Fibroblast of lung (primary cell): ENCODE data around the gene GMPR. TPM values are rescaled to one million over a fixed set of nuclear protein-coding genes. Genes with fewer than 3 reads are reported as not detected.

ENCODE experiments used
- DNase-seq, 2 donors: peaks; one replicate each; pipeline versions ENCODE4 v3.0.0 to v3.0.0-alpha.2; 2010; ENCODE audit warnings: low read depth in 2 of 2
- H2AFZ ChIP-seq: 2 replicates; pipeline ENCODE4 v1.5.1; 2012; ENCODE audit warnings: low read length, control low read depth, inconsistent platforms
- H3K27ac ChIP-seq: 2 replicates; pipeline ENCODE4 v1.5.1; 2011; ENCODE audit warnings: low read length, control low read depth; ENCODE audit not compliant: insufficient read depth
- H3K27me3 ChIP-seq: 2 replicates; pipeline ENCODE4 v1.5.1; 2011; ENCODE audit warnings: mild to moderate bottlenecking, low read length; ENCODE audit not compliant: control insufficient read depth, insufficient read depth
- H3K36me3 ChIP-seq: 2 replicates; pipeline ENCODE4 v1.5.1; 2011; ENCODE audit warnings: low read length; ENCODE audit not compliant: control insufficient read depth, insufficient read depth
- H3K4me1 ChIP-seq: 2 replicates; pipeline ENCODE4 v1.5.1; 2011; ENCODE audit warnings: low read length; ENCODE audit not compliant: control insufficient read depth, insufficient read depth; ENCODE audit errors: extremely low read depth
- H3K4me2 ChIP-seq: 2 replicates; pipeline ENCODE4 v1.5.1; 2011; ENCODE audit warnings: low read length, control low read depth; ENCODE audit not compliant: insufficient read depth; ENCODE audit errors: extremely low read depth
- H3K4me3 ChIP-seq, 4 experiments: fragments of 200-600 bp in 1 of 4; sonication (generic) in 1 of 4; replicated peaks in 1 of 4; 2 replicates each; pipeline ENCODE4 v1.5.1; 2011 to 2016; ENCODE audit warnings: low read length in 4 of 4, low read depth in 3 of 4, mild to moderate bottlenecking in 3 of 4, control low read depth in 2 of 4, inconsistent platforms in 1 of 4, mixed read lengths in 1 of 4; ENCODE audit not compliant: insufficient read depth in 1 of 4; ENCODE audit errors: control extremely low read depth in 1 of 4
- H3K79me2 ChIP-seq: 2 replicates; pipeline ENCODE4 v1.5.1; 2012; ENCODE audit warnings: mild to moderate bottlenecking, low read length, inconsistent platforms; ENCODE audit not compliant: control insufficient read depth, insufficient read depth
- H3K9ac ChIP-seq: 2 replicates; pipeline ENCODE4 v1.5.1; 2011; ENCODE audit warnings: mild to moderate bottlenecking, low read length, control low read depth; ENCODE audit not compliant: insufficient read depth
- H3K9me3 ChIP-seq: 2 replicates; pipeline ENCODE4 v1.5.1; 2012; ENCODE audit warnings: low read depth, low read length; ENCODE audit not compliant: control insufficient read depth, insufficient read depth
- H4K20me1 ChIP-seq: 2 replicates; pipeline ENCODE4 v1.5.1; 2011; ENCODE audit warnings: low read length; ENCODE audit not compliant: control insufficient read depth, insufficient read depth; ENCODE audit errors: extremely low read depth
- EZH2 ChIP-seq: IDR thresholded peaks from 2 replicates; pipeline ENCODE4 v1.5.1; 2012; ENCODE audit warnings: low read length, control low read depth, mild to moderate bottlenecking; ENCODE audit errors: missing control alignments
- polyA plus RNA-seq, 2 donors: library from polyadenylated mRNA; depleted of rRNA in 1 of 2; stranded (reverse) in 1 of 2; unstranded in 1 of 2; fragments of >200 nt; gene quantifications; 2 replicates each; pipeline ENCODE4 v1.2.1, GENCODE V29; 2011 to 2012; ENCODE audit warnings: missing spikeins in 1 of 2
- total RNA-seq: library from RNA; depleted of rRNA; stranded (reverse); fragments of >200 nt; gene quantifications from 2 replicates; pipeline ENCODE4 v1.2.1, GENCODE V29; 2014
- TF ChIP-seq, protein P1 (sequence below), 2 donors: IDR thresholded peaks in 1 of 2; conservative IDR thresholded peaks in 1 of 2; 1 replicate in 1 of 2; 2 replicates in 1 of 2; pipeline ENCODE4 v1.5.1; 2011 to 2012; ENCODE audit warnings: low read length in 2 of 2, control low read depth in 1 of 2, inconsistent platforms in 1 of 2, low read depth in 1 of 2, mild to moderate bottlenecking in 1 of 2

The GMPR gene
- total and polyA plus RNA-seq, 2 donors (not counting 1 experiment from before 2014, with no cell fraction given): 13.2 to 16.4 TPM

DNA sequence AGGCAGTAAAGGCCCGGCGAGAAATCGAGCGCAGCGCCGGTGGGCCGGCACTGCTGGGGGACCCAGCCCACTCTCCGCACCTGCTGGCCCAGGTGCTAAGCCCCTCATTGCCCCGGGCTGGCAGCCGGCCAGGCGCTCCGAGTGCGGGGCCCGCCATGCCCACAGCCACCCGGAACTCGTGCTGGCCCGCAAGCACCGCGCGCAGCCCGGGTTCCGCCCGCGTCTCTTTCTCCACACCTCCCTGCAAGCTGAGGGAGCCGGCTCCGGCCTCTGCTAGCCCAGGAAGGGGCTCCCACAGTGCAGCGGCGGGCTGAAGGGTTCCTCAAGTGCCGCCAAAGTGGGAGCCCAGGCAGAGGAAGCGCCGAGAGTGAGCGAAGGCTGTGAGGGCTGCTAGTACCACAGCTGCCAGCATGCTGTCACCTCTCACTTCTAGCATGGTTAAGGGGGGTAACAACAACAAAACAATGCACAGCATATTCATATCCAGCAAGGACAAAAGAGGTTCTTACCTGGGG lies 11.3 kb upstream of the GMPR start:
- peaks cover 4% of the 10 kb centered on the region for H3K27me3 ChIP-seq
- no peak overlapping the region for H3K4me2 ChIP-seq
- H3K79me2 ChIP-seq: no peaks in the 10 kb centered on the region
- H3K36me3 ChIP-seq: no peaks in the 10 kb centered on the region
- H3K4me3 ChIP-seq: no peak overlapping the region
- H3K4me1 ChIP-seq: no peaks in the 10 kb centered on the region
- H3K27ac ChIP-seq: no peak overlapping the region
- no peaks in the 10 kb centered on the region for H4K20me1 ChIP-seq
- no peak overlapping the region for H2AFZ ChIP-seq
- TF ChIP-seq, protein P1, sequence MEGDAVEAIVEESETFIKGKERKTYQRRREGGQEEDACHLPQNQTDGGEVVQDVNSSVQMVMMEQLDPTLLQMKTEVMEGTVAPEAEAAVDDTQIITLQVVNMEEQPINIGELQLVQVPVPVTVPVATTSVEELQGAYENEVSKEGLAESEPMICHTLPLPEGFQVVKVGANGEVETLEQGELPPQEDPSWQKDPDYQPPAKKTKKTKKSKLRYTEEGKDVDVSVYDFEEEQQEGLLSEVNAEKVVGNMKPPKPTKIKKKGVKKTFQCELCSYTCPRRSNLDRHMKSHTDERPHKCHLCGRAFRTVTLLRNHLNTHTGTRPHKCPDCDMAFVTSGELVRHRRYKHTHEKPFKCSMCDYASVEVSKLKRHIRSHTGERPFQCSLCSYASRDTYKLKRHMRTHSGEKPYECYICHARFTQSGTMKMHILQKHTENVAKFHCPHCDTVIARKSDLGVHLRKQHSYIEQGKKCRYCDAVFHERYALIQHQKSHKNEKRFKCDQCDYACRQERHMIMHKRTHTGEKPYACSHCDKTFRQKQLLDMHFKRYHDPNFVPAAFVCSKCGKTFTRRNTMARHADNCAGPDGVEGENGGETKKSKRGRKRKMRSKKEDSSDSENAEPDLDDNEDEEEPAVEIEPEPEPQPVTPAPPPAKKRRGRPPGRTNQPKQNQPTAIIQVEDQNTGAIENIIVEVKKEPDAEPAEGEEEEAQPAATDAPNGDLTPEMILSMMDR (conservative IDR thresholded peaks at IDR 0.05 in 1 of 2, IDR thresholded peaks at IDR 0.05 in 1 of 2; ENCODE audit: low read depth in 1 of 2, low read length in 2 of 2): no peak
- no peak for TF ChIP-seq EZH2
- no peak for DNase-seq
- no peaks in the 10 kb centered on the region for H3K9me3 ChIP-seq
- no peak overlapping the region for H3K9ac ChIP-seq

DNA sequence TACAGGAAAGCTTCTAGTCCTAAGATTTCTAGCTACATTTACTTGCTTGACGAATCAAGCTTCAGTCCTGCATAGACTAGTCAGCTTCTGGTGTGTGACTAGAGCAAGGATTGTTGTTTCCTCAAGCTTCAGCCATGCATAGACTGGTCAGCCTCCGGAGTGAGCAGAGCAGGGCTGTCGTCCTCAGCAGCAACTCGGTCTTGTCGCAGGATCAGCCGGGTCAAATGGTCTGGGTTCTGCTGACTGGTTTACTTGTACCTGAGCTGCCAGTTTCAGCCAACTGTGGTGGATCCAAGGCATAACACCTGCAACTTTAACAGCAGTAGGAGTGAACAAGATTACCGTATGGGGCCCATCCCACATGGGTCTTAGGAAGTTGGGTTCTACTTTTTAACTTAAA lies 10.8 kb upstream of the GMPR start:
- Histone ChIP-seq H3K9me3 (no peaks in the 10 kb centered on the region), H2AFZ (no peak overlapping the region), H3K4me2 (no peak overlapping the region), H3K4me1 (no peaks in the 10 kb centered on the region), H4K20me1 (no peaks in the 10 kb centered on the region), H3K9ac (no peak overlapping the region), H3K36me3 (no peaks in the 10 kb centered on the region), H3K27me3 (peaks cover 4% of the 10 kb centered on the region), H3K27ac (no peak overlapping the region), H3K4me3 (no peak overlapping the region), H3K79me2 (no peaks in the 10 kb centered on the region)
- no peak for DNase-seq
- TF ChIP-seq, protein P1 (conservative IDR thresholded peaks at IDR 0.05 in 1 of 2, IDR thresholded peaks at IDR 0.05 in 1 of 2; ENCODE audit: low read depth in 1 of 2, low read length in 2 of 2): no peak
- TF ChIP-seq EZH2: no peak

DNA sequence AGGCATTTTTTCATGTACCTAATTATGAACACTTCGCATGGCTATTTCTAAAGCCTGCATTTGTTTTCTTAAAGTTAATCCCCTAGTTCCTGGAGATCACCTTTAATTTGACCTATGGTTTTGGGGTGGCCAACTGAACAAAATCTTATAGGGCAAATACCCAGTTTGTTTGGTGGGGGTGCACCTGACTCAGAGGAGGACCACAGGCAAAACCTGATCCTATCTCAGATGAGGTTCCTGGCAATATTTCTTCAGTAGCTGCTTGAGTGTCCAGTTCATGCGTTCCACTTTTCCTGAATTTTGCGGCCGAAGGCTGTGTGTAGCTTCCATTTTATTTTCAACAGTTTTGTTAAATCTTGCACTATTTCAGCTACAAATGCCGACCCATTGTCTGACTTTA lies 10.3 kb upstream of the GMPR start:
- Histone ChIP-seq H3K79me2 (no peaks in the 10 kb centered on the region), H3K4me3 (no peak overlapping the region), H3K9me3 (no peaks in the 10 kb centered on the region), H2AFZ (no peak overlapping the region), H3K27ac (no peak overlapping the region), H3K4me1 (no peaks in the 10 kb centered on the region), H4K20me1 (no peaks in the 10 kb centered on the region), H3K4me2 (no peak overlapping the region), H3K36me3 (no peaks in the 10 kb centered on the region), H3K9ac (no peak overlapping the region), H3K27me3 (peaks cover 4% of the 10 kb centered on the region)
- no peak for TF ChIP-seq EZH2
- TF ChIP-seq, protein P1 (conservative IDR thresholded peaks at IDR 0.05 in 1 of 2, IDR thresholded peaks at IDR 0.05 in 1 of 2; ENCODE audit: low read depth in 1 of 2, low read length in 2 of 2): no peak
- no peak for DNase-seq
